Renal cortical epithelial cell (primary cell): ENCODE results near the gene TMEM30A. TPM values are rescaled to one million over a fixed set of nuclear protein-coding genes. Genes with fewer than 3 reads are reported as not detected.

ENCODE experiments used
- DNase-seq: peaks from one replicate; pipeline ENCODE4 v3.0.0-alpha.2; 2011; ENCODE audit warnings: low read depth
- total RNA-seq: library from RNA; depleted of rRNA; stranded (reverse); fragments of >200 nt; gene quantifications from 2 replicates; pipeline ENCODE4 v1.2.3, GENCODE V29; 2014

TMEM30A gene
- 256 and 346 TPM in 2 replicates for total RNA-seq

DNA sequence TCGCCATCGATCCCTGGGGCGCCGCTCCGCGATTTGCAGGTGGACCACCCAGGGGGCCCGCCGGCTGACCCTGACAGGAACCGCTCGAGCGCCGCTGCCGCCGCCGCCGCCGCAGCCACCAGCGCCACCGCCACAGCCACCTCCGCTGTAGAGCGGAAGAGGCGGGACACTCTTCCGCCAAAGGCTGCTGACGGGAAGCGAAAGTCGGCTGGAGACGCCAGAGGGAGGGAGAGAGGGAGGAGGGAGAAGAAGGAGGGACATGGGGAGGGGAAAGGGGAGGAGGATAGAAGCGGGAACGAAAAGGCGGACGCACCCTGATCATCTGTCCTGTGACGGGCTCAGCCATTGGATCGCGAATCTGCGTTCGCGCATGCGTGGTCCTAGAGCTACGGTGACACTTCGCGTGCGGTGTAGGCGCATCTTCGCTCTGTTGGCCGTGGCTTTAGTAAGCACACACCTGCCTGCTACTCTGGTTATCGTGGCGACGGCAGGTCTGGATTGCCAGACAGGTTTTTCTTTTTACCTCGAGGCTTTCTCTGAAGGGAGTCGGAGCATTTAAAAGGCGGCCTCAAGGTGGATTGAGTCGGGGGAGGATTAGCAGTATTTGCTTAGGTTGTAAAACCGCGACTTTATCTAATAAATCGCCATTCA, at the start of gene TMEM30A:
TSS of gene TMEM30A (minus strand) at position 161 of the 651 bp plus-strand sequence. CDS start at position 7, 154 bp downstream.
- peak; percentile 98 for DNase-seq

DNA sequence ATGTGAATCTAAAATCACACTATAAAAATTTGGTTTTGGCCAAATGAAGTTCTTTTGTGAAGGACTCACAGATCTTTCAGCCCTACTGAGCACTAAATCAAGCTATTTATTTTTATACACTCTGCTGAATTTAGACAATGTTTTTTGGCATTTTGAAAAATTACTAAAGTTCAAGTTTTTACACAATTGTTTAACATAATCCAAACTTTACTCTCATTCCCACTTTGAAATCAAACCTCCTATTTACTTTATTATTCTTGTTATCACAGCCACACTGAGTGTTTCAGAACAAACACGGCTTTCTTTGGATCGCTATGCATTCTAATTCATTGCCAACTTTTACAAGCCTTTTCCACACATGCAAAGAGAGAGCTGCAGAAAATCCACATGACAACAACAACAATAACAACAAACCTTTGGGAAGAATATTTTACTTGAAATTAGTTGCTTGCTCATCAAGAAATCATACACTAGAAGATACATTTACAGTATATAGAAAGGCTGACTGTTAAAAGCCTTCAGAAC, 49.1 kb upstream of the TMEM30A start:
- no peak for DNase-seq

DNA sequence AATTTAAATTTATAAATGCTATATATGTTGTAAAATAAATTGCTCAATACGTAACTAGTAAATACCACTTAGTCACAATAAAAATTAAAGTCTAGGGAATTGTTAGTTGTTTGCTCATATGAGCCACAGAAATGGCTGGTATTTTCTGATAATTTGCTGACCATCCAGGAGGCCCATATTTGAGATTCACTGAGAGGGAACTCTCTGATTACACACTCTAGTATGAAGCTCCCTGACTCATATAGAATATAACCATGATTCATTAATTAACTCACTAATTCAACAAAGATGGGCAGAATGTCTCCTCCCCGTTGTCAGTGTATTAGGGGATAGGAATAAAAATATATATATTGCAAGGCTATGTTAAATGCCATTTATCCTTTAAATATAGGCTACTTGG, 46.6 kb upstream of the TMEM30A start:
- DNase-seq: no peak

DNA sequence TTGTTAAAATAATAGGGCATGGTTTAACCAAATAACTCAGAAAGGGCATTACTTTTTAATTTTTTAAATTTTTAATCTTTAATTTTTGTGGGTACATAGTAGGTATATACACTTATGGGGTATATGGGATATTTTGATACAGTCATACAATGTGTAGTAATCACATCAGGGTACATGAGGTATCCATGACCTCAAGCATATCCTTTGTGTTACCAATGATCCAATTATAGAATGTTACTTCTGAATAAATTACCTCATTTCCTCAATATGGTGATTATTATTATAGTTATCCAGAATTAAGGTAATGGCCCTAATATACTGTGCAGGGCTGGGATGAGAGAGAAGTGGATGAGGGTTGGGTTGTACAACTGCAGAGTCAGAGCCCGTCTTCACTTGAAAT, 45.1 kb upstream of the TMEM30A start:
- DNase-seq: no peak

DNA sequence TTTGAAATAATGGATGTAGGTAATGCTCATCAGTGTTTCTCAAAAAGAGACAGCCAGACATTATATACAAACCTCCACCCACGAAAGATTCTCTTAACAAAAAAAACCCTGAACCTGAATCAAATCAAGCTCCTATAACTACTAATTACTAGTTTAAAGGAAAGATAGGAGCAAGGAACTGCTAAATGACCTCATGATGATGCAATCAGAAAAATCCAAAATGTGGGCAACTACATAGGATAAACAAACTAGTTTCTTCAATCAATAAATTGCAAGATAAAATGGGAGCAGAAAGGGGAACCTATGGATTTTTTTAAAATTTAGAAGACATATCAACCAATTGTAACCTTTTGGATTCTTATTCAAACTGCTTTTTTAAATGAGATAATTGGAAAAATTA, 43.2 kb upstream of the TMEM30A start:
- DNase-seq: no peak

DNA sequence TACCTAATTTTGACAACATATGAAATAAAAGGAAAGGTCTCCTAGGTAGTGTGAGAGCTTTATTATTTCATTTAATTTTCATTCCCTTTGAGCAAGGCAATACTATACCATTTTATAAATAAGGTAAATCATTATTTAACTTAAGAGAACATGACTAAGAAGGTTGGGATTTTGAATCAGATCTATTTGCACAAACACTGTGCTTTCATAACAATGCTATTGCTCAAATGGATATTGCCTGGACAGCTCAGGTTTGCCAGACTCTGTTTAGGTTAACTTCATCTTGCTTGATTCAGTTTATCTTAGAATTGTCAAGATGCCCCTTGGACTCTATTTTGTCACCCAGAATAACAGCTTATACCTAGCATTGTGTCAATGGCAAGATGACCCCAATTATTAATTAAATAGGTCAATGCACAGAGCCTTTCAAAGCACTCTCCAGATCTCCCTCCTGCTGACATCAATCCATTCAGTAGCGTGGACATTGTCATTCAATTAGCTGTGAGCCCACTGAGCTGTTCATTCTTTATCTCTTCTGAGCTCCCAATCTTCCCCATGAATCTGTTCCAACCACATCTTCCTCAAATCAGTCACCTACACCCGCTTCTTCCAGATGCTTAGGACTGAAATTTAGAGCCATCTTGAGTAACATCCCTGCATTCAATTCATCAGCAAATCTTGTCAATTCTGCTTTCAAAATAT, 42.1 kb upstream of the TMEM30A start:
- DNase-seq: peak; percentile 87

DNA sequence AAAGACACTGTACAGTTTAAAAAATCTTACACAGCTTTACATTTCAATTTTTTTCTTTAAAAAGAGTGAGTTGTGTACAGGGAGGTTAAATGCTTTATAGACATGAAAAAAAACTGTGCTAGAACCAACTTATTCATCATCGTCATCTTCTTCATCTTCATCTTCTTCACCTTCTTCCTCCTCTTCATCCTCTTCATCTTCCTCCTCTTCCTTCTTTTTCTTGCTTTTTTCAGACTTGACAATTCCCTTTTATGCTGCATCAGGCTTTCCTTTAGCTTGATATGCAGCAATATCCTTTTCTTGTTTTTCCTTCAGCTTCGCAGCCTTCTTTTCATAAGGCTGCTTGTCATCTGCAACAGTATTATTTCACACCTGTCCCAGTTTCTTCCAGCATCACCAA, 34.3 kb upstream of the TMEM30A start:
- DNase-seq: no peak

DNA sequence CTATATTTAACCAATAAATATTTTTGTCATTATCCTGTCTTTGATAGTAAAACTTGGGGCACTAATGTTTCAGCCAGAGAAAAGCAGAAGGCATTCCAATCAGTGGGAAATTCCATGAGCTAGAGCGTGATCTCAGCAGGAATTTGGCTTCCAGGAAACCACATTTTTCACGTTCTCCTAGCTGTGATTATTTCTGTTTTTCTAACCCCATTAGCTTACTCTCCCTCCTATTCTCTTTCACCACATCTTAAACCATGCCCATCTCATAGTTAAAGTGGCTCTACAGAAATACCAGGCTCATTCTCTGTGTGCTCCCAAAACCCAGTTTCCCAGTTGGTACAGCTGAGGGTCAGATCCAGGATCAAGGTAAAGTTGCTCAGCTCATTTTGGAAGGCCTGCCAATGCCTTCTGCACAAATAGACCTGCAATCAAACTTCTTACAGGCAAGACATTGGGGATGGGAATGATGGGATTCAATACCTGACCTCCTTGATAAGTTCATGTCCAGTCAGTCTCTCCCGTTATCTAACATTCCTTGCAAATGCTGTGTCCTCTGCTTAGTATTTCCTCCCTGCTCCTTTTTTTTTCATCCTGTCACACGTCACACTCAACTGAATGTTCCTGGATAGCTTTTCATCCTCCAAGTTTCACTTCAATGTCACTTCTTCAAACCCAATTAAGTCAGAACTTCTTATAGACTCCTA, 33.1 kb upstream of the TMEM30A start:
- DNase-seq: peak; percentile 82

DNA sequence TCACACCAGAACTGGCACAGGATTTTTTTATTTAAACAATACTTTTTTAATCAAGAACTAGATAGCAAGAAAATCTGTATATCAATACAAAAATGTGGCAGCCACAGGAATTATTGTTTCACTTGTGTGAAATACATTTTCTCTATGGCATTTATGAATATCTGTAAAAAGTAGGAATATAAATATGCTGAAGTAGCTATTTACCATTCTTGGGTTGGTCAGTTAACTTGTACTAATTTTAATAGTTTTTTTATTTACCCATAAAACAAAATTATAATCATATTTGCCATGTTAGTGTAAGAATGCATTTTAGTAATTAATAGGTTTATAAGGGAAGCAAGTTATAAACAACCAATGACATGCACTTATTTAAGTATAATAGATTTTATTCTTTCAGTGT, 31.4 kb upstream of the TMEM30A start:
- no peak for DNase-seq

DNA sequence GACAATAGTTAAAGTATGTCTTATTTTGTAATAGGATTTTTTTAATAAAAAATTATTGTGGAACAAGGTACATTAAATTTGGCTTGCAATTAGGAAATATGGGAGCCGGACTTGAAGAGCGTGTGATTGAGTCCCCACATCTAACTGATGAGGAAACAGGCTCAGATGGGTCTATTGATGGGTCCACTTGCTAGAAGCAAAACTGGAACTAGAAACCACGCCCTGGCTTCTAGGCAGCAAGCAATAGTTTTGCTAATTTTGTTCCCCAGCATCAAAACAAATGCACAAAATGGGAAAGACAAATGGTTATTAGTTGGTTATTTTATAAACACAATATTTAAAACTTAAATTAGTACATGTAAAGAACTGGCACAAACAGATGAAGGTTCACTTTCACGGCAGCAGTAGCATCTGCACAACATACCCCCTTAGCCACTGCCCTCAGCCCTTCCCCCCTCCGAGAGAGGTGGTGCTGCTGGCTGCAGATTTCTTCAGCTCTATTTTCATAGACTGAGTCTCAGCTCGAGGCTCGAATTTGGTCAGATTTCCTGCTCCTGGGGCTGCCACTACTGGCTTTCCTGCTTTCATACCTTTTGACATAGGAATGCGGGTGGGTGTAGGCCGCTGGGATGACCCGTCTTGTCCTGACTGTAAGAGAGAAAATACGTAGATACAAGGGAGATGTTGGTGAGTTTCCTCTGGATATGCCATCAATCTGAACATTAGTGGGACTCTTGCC, 23.8 kb upstream of the TMEM30A start:
- DNase-seq: no peak

DNA sequence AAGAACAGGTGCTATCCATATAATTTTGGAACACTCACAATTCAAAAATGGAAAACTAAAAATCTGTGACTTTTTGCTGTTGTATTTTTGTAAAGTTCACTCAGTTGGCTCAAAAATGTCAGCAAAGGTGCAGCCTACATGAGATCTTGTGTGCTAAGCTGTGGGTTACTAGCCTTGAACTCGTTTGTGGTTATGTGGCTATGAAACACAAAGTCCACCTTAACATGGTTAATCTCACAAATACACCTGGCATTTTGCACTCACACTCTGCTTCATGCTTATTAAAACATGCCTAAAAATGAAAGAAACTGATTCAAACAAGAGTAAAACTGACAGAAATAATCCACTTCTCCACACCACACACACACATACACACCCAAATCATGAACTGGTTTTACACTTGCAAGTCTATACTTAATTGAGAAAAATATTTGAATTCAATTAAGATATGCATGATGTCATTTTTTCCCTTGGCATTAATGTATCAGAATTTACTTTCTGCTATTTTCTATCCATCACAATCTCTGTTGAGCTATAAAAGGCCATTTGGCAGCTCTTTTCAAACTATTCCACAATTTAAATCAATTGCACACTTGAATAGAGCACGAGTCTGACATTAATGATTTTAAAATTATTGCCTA, 22.9 kb upstream of the TMEM30A start:
- DNase-seq: peak; percentile 18

DNA sequence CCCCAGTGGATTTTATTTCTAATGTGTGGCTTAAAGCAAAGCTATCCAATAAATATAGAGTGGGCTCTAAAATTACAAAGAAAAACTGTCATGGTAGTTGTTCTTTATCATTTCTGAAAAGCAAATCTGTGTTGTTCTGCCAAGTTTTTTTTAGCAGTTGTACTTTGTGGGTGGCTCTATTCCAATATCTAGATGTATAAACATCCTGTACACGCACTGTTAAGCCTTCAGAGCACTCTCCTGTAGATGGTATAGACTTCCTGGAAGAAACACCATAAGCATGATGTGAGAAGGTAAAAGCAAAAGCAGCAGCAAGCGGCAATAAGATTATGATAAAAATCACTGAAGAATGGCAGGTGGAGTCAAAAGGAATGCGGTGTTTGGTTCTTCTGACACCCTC, 21.5 kb upstream of the TMEM30A start:
- no peak for DNase-seq

DNA sequence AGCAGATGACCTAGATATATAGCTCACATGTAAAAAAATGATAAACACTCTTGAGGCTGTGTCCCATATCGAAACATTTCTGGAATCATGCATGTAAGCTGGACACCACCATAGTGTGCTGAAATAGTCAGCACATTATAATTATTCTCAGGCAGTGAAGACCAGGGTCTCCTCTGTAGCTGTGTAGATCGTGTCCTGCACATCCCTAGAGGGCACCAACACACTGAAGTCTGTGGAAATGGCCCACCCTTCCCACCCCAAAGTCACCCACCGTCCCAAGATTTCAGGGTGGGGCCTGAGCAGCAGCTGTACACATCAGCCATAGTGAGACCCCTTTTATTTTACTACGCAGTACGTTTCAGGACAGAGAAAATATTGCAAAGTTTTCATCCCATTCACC, 21.0 kb upstream of the TMEM30A start:
- DNase-seq: no peak

DNA sequence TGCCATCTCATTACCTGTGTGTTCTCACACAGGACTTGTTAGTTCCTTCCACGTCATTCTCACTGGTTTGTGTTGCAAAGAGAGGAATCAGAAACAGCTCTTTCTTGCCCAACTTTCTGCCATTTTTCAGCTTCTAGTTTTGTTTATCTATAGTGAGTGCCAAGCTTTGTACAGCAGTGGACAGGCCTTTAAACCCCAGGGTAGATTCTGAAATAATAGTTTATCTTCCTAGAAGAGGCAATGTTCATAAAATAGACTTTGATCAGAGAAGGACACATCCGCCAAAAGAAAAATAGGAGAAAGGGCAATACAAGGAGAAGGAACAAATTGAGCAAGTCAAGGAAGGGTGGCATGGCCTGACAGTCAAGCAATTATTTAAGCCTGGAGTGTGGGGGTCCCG, 17.7 kb upstream of the TMEM30A start:
- no peak for DNase-seq

DNA sequence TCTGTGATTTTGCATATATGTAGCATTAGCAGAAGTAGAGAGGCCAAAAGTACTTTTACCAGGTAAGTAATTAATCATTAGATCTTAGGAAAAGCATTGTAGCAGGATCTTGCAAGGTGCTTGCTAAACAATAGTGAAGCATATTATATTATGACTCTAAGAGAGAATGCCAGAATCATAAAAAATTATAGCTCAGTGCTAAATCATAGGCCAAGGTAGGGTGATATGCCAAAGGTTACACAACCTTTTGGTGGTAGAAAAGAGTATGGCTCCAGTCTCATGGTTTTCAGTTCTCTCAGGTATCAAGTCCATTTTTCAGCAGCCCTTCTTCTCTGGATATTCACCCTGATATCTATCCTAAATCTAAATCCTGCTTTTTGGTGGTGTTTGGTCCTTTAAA, 16.9 kb upstream of the TMEM30A start:
- DNase-seq: no peak

DNA sequence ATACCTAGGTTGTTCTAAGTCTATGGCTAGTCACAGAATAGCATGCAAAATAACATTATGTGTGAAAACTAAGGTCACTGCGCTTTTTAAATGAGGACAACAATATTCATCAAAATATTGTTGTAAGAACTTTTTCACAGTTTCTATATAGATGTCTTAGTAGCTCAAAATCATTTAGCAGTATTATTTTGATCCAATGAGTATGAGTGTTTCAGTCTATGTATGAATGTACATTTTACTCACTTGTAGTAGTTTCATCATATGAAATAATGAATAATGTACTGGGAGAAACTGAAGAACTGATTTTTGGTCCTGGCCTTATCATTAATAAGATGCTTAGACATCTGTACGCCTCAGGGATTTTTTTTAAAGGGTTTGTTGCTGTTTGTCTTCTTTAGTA, 16.5 kb upstream of the TMEM30A start:
- no peak for DNase-seq

DNA sequence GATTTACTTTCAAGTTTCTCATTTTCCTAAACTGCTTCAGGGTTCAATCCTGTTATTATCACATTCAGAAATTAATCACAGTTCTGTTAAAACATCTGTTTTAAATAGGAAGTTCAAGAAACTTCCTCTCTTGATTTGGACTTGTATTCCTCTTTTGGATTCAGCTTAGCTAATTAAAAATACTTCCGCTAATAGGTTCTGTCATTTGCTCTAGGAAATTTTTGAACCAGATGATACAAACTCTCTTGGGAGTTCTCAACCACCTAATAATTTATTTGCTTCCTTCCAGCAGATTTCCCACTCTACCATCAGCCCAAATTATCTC, 15.9 kb upstream of the TMEM30A start:
- DNase-seq: no peak

DNA sequence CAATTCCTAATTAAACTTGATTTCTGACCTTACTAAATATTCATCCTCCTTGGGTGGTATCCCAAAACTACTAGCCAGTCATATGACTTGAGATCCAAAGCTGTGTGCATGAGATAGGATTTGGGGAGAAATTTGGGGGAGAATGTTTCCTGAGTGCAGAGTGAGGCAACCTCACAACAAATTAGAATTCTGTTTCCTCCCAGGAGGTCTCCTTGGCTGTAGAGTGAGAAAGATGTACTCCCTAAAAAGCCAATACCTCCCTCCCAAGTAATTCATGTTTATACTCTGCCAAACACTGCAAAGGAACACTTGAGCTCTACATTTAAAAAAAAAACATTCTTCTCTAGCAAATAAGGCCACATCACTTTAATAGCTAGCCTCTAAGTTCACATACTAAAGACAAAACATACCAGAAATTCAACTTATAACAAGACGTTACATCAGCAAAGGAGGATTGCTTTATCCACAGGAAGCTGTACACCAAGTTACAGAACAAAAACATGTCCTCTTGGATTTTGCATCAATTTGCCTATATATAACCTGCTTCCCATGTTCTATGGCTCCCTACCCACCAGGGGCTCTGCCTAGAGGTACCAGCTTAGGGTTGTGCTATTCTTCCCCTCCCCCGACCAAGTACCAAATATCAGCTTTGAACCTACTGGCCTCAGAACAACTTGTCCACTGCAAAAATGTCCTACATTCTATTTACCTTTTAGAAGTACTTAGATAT, 15.4 kb upstream of the TMEM30A start:
- DNase-seq: no peak

DNA sequence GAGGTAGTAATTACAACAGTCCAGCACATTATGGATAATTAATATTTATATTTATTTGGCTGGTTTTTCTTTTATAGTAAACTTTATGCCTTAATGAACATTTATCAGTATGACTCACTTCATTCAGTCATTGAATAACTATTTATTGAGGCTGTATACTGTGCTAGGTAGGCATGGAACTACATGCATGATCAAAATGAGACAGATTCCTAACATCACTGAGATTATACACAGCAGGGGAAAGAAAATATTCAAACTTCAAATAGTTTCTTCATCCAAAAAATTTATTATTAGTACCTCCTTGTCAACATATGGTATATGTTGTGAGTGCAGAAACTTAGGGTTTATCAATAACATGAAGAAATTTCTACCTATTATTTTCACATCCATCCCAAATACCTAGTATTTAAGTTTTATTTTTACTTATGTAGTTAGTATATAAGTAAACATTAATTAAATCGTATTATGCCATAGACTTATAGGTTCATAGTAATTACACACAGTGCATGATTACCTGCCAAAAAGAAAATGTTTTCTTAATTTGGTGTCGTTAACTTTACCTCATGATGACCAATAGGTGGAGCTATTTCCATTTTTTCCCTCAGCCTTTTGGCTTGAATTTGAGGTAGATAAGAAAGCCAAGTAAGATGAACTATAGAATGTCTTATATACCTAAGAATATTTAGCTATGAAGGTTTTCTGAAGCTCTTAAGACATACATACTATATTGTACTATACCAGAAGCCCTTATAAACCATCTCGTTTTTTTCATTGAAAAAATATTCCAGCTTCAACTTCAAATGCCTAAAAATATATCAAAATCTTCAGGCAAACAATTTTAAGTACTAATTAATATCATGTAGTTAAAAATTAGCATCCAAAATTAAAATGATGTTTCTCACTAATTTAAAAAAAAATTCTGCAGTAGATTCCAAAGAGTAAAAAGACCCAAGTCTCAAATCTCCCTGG, 12.5 kb upstream of the TMEM30A start:
- DNase-seq: peak; percentile 76

DNA sequence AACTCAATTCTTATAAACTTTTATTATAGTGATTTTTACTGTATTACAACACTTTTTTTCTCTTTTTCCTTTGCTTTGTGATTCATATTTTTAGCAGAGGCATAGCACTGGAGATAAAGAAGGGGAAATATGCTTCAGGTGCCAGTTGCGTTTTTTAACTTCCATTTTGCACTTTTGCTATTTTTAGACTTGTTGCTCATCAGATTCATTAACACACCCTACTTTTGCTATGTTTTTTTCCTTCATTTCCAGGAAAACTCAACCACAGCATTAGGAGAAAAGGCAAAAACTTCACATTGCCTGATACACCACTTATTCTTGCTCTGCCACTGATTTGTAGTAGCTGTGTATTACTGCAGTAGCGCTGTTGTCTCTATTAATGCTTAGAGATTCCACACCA, 8.0 kb upstream of the TMEM30A start:
- no peak for DNase-seq
